K562 (cell line): ENCODE results near the gene ZNF865. TPM values are rescaled to one million over a fixed set of nuclear protein-coding genes. Genes with fewer than 3 reads are reported as not detected.

ENCODE experiments used
- CTBP1 ChIP-seq: fragments of 450-650 bp; IDR thresholded peaks from 2 replicates; pipeline ENCODE4 v1.6.1; 2016; ENCODE audit warnings: borderline replicate concordance
- HDAC2 ChIP-seq: fragments of 450-650 bp; IDR thresholded peaks from 2 replicates; pipeline ENCODE4 v1.6.1; 2016; ENCODE audit warnings: mild to moderate bottlenecking
- HMGN3 ChIP-seq: IDR thresholded peaks from 2 replicates; pipeline ENCODE4 v1.6.1; 2011; ENCODE audit warnings: borderline replicate concordance, low read depth, mild to moderate bottlenecking, mixed read lengths, low read length; ENCODE audit not compliant: insufficient read length; ENCODE audit errors: extremely low read depth
- HNRNPUL1 ChIP-seq: fragments of 200-400 bp; formaldehyde crosslinking; IDR thresholded peaks from 2 replicates; pipeline ENCODE4 v1.6.1; 2017; ENCODE audit warnings: low read length
- KLF6 ChIP-seq: fragments of 250-450 bp; sonication (Bioruptor Pico); IDR thresholded peaks from 2 replicates; pipeline ENCODE4 v1.4.0; 2020; ENCODE audit warnings: mild to moderate bottlenecking, moderate library complexity, borderline replicate concordance
- NEUROD1 ChIP-seq: fragments of 150-350 bp; IDR thresholded peaks from 2 replicates; pipeline ENCODE4 v1.6.1; 2014; ENCODE audit warnings: borderline replicate concordance, low read length, low read depth; ENCODE audit not compliant: partially characterized antibody
- NKRF ChIP-seq: fragments of 450-650 bp; IDR thresholded peaks from 2 replicates; pipeline ENCODE4 v1.6.1; 2016; ENCODE audit warnings: borderline replicate concordance
- NR0B1 ChIP-seq: fragments of 450-650 bp; IDR thresholded peaks from one replicate; pipeline ENCODE4 v1.6.1; 2018; ENCODE audit warnings: mild to moderate bottlenecking, moderate library complexity; ENCODE audit not compliant: partially characterized antibody
- PRMT5 ChIP-seq: sonication (generic); formaldehyde crosslinking; IDR thresholded peaks from 2 replicates; pipeline ENCODE4 v1.5.0; 2020; ENCODE audit warnings: missing genetic modification reagents
- SRSF9 ChIP-seq: fragments of 200-400 bp; formaldehyde crosslinking; IDR thresholded peaks from 2 replicates; pipeline ENCODE4 v1.6.1; 2017; ENCODE audit warnings: low read depth, low read length, borderline replicate concordance
- U2AF2 ChIP-seq: fragments of 200-400 bp; formaldehyde crosslinking; optimal IDR thresholded peaks from 2 replicates; pipeline ENCODE3; 2017; ENCODE audit warnings: low read depth, mild to moderate bottlenecking, low read length
- YBX1 ChIP-seq: fragments of 450-650 bp; IDR thresholded peaks from 2 replicates; pipeline ENCODE4 v1.7.1; 2016; ENCODE audit warnings: mild to moderate bottlenecking
- ZBTB8A ChIP-seq: fragments of 450-650 bp; IDR thresholded peaks from 2 replicates; pipeline ENCODE4 v1.6.1; 2018; ENCODE audit warnings: mild to moderate bottlenecking, moderate library complexity; ENCODE audit not compliant: partially characterized antibody
- ZNF124 ChIP-seq: sonication (generic); formaldehyde crosslinking; IDR thresholded peaks from 2 replicates; pipeline ENCODE4 v1.8.1; 2022; ENCODE audit warnings: missing genetic modification reagents
- ZNF395 ChIP-seq: fragments of 200-800 bp; sonication (Bioruptor generic); IDR thresholded peaks from 2 replicates; pipeline ENCODE4 v1.6.1; 2017; ENCODE audit warnings: missing genetic modification characterization, missing compliant biosample characterization
- ZNF57 ChIP-seq: fragments of 450-650 bp; formaldehyde crosslinking; IDR thresholded peaks from 2 replicates; pipeline ENCODE4 v1.4.0; 2020; ENCODE audit warnings: mild to moderate bottlenecking, moderate library complexity
- ZNF75A ChIP-seq: fragments of 450-650 bp; formaldehyde crosslinking; IDR thresholded peaks from 2 replicates; pipeline ENCODE4 v1.4.0; 2020; ENCODE audit warnings: mild to moderate bottlenecking
- polyA plus RNA-seq, 8 experiments: library from polyadenylated mRNA; depleted of rRNA in 4 of 8; stranded (reverse) in 5 of 8; unstranded in 3 of 8; fragments of >200 nt; fragmentation: Nextera tagmentation in 2 of 8; fragmentation: Illumina TruSeq in 1 of 8; extraction: Ambion mirVana in 2 of 8; extraction: Trizol in 1 of 8; gene quantifications; 2 replicates each; pipeline versions ENCODE4 v1.2.1 to v1.2.3, GENCODE V29; 2011 to 2014; ENCODE audit warnings: inconsistent platforms in 1 of 8, missing spikeins in 1 of 8
- total RNA-seq, 7 experiments: library from RNA; depleted of rRNA in 6 of 7; stranded (reverse); fragments of >200 nt in 6 of 7; fragmentation: Illumina TruSeq in 2 of 7; extraction: Trizol in 2 of 7; gene quantifications; 2 replicates each; pipeline versions ENCODE4 v1.2.1 to v1.2.3, GENCODE V29; 2011 to 2021; ENCODE audit warnings: low replicate concordance in 1 of 7
- TF ChIP-seq, protein P1 (sequence below): fragments of 450-650 bp; formaldehyde crosslinking; IDR thresholded peaks from 2 replicates; pipeline ENCODE4 v1.4.0; 2020; ENCODE audit warnings: mild to moderate bottlenecking
- TF ChIP-seq, protein P2 (sequence below): IDR thresholded peaks from 2 replicates; pipeline ENCODE4 v1.6.1; 2012; ENCODE audit warnings: low read depth, low read length, improper control_type of control experiment, borderline replicate concordance
- TF ChIP-seq, protein P3 (sequence below): sonication (generic); formaldehyde crosslinking; IDR thresholded peaks from 2 replicates; pipeline ENCODE4 v1.8.1; 2023; ENCODE audit warnings: mild to moderate bottlenecking, missing genetic modification reagents

Gene ZNF865
- total and polyA plus RNA-seq, 9 of the 15 experiments (the other 6 are each of a cell fraction or from before 2014, with no cell fraction given) = 0.40 to 18.8 (median 1.6) TPM; not detected in 2

- TF ChIP-seq, protein P1, sequence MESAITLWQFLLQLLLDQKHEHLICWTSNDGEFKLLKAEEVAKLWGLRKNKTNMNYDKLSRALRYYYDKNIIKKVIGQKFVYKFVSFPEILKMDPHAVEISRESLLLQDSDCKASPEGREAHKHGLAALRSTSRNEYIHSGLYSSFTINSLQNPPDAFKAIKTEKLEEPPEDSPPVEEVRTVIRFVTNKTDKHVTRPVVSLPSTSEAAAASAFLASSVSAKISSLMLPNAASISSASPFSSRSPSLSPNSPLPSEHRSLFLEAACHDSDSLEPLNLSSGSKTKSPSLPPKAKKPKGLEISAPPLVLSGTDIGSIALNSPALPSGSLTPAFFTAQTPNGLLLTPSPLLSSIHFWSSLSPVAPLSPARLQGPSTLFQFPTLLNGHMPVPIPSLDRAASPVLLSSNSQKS (CRISPR knock-in tag) = no peak
- TF ChIP-seq HDAC2 = no peak
- no peak for TF ChIP-seq ZNF124 (CRISPR knock-in tag)
- TF ChIP-seq NR0B1 = no peak
- no peak for TF ChIP-seq ZBTB8A
- no peak for TF ChIP-seq ZNF57 (CRISPR knock-in tag)
- TF ChIP-seq ZNF75A (CRISPR knock-in tag) = no peak
- TF ChIP-seq YBX1 = no peak
- TF ChIP-seq NEUROD1 = no peak
- TF ChIP-seq, protein P2, sequence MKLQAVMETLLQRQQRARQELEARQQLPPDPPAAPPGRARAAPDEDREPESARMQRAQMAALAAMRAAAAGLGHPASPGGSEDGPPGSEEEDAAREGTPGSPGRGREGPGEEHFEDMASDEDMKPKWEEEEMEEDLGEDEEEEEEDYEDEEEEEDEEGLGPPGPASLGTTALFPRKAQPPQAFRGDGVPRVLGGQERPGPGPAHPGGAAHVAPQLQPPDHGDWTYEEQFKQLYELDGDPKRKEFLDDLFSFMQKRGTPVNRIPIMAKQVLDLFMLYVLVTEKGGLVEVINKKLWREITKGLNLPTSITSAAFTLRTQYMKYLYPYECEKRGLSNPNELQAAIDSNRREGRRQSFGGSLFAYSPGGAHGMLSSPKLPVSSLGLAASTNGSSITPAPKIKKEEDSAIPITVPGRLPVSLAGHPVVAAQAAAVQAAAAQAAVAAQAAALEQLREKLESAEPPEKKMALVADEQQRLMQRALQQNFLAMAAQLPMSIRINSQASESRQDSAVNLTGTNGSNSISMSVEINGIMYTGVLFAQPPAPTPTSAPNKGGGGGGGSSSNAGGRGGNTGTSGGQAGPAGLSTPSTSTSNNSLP = no peak
- TF ChIP-seq HNRNPUL1 = no peak
- no peak for TF ChIP-seq CTBP1
- 0 out of 2 replicates have a peak, but pooled peaks have one; percentile 10 for TF ChIP-seq NKRF
- no peak for TF ChIP-seq KLF6 (CRISPR knock-in tag)
- TF ChIP-seq, protein P3, sequence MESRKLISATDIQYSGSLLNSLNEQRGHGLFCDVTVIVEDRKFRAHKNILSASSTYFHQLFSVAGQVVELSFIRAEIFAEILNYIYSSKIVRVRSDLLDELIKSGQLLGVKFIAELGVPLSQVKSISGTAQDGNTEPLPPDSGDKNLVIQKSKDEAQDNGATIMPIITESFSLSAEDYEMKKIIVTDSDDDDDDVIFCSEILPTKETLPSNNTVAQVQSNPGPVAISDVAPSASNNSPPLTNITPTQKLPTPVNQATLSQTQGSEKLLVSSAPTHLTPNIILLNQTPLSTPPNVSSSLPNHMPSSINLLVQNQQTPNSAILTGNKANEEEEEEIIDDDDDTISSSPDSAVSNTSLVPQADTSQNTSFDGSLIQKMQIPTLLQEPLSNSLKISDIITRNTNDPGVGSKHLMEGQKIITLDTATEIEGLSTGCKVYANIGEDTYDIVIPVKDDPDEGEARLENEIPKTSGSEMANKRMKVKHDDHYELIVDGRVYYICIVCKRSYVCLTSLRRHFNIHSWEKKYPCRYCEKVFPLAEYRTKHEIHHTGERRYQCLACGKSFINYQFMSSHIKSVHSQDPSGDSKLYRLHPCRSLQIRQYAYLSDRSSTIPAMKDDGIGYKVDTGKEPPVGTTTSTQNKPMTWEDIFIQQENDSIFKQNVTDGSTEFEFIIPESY (CRISPR knock-in tag) = no peak
- TF ChIP-seq HMGN3 = no peak
- TF ChIP-seq SRSF9 = no peak
- TF ChIP-seq PRMT5 = no peak
- no peak for TF ChIP-seq U2AF2
- no peak for TF ChIP-seq ZNF395
Observed at GRCh38 chr19:55599468-55599841, 6.0 kb upstream of the ZNF865 start, which contains the start of gene FIZ1 (continued).
